Spleen (tissue), 11 donors: ENCODE data around the gene MOG. TPM values are rescaled to one million over a fixed set of nuclear protein-coding genes. Genes with fewer than 3 reads are reported as not detected.

Experiments
- DNase-seq: peaks from one replicate; pipeline ENCODE4 v3.0.0-alpha.2; 2020
- H3K27ac ChIP-seq, 8 donors: fragments of 200-600 bp; sonication (generic) in 7 of 8; 1 replicate in 4 of 8; 2 replicates in 4 of 8; pipeline versions ENCODE4 v1.5.0 to v1.8.0; 2016 to 2021; ENCODE audit warnings: inconsistent platforms in 4 of 8, mild to moderate bottlenecking in 4 of 8, moderate library complexity in 1 of 8
- H3K27me3 ChIP-seq, 7 donors: fragments of 200-600 bp; sonication (generic) in 6 of 7; replicated peaks in 1 of 7; 1 replicate in 4 of 7; 2 replicates in 3 of 7; pipeline versions ENCODE4 v1.5.0 to v1.8.0; 2016 to 2021; ENCODE audit warnings: inconsistent platforms in 3 of 7, mild to moderate bottlenecking in 1 of 7
- H3K36me3 ChIP-seq, 6 donors: fragments of 200-600 bp; sonication (generic) in 5 of 6; 1 replicate in 4 of 6; 2 replicates in 2 of 6; pipeline versions ENCODE4 v1.5.0 to v1.8.0; 2016 to 2021; ENCODE audit warnings: inconsistent platforms in 2 of 6
- H3K4me1 ChIP-seq, 6 donors: fragments of 200-600 bp; sonication (generic) in 5 of 6; 1 replicate in 3 of 6; 2 replicates in 3 of 6; pipeline versions ENCODE4 v1.5.0 to v1.8.0; 2016 to 2021; ENCODE audit warnings: inconsistent platforms in 3 of 6
- H3K4me3 ChIP-seq, 8 donors: fragments of 200-600 bp; sonication (generic) in 7 of 8; 1 replicate in 4 of 8; 2 replicates in 4 of 8; pipeline versions ENCODE4 v1.5.0 to v1.8.0; 2016 to 2021; ENCODE audit warnings: inconsistent platforms in 4 of 8, mild to moderate bottlenecking in 4 of 8, moderate library complexity in 2 of 8
- H3K9me3 ChIP-seq, 8 donors: fragments of 200-600 bp; sonication (generic) in 7 of 8; 1 replicate in 4 of 8; 2 replicates in 4 of 8; pipeline versions ENCODE4 v1.5.0 to v1.8.0; 2016 to 2021; ENCODE audit warnings: inconsistent platforms in 4 of 8
- POLR2A ChIP-seq, 3 donors: fragments of 450-650 bp; IDR thresholded peaks; one replicate each; pipeline ENCODE4 v1.5.1; 2017; ENCODE audit warnings: antibody characterized with exemption in 3 of 3, mild to moderate bottlenecking in 1 of 3
- POLR2AphosphoS5 ChIP-seq, 3 donors: sonication (generic); formaldehyde crosslinking; IDR thresholded peaks; one replicate each; pipeline ENCODE4 v1.5.1; 2017; ENCODE audit warnings: antibody characterized with exemption in 3 of 3
- WGBS, 5 donors: extraction: QIAGEN DNeasy Blood & Tissue Kit in 3 of 5; methylation state at CpG; one replicate each; pipeline versions ENCODE4 v1.1.5 to v1.1.7; 2013 to 2018; 5-methylcytosine and 5-hydroxymethylcytosine counted together
- intact Hi-C: fragments of 100-400 bp; cut with DNase I; formaldehyde crosslinking; loops from one replicate; pipeline ENCODE4 v1.15.0; 2023; ENCODE audit warnings: low total_unique reads
- polyA plus RNA-seq, 3 donors: library from polyadenylated mRNA; stranded (reverse); fragments of 200-250 nt; gene quantifications; one replicate each; pipeline ENCODE4 v1.2.1, GENCODE V29; 2013
- total RNA-seq, 7 donors: library from RNA; depleted of rRNA in 3 of 7; stranded (reverse); fragments of >200 nt in 3 of 7; fragmentation: NEBNext Ultra II Directional in 4 of 7; extraction: Animal tissue kit (Norgen Biotek cat#: 25700) in 4 of 7; gene quantifications; one replicate each; pipeline versions ENCODE4 v1.1.0 to v1.2.1, GENCODE V29; 2016 to 2021
- TF ChIP-seq, protein P1 (sequence below), 11 experiments: fragments of 200-600 bp in 7 of 11; fragments of 450-650 bp in 4 of 11; sonication (generic) in 4 of 11; IDR thresholded peaks in 8 of 11; conservative IDR thresholded peaks in 3 of 11; 1 replicate in 7 of 11; 2 replicates in 4 of 11; pipeline versions ENCODE4 v1.4.0 to v1.8.0; 2016 to 2021; ENCODE audit warnings: antibody characterized with exemption in 11 of 11, inconsistent platforms in 4 of 11, mild to moderate bottlenecking in 1 of 11
- donor health status: healthy with polysubstance abuse.
- donor health status: DM: no; HTN: no; CAD: no; lungs with moderate emphysema.
- donor health status: DM: no; HTN: no; CAD: no.
- donor health status: Bipolar disorder and iron deficiency.
- donor health status: healthy.
- donor health status: DM: no; HTN: no; CAD: no.
- donor health status: DM: yes; HTN: yes; CAD: no.

Gene MOG
- total and polyA plus RNA-seq, 10 donors = not detected

GRCh38 chr6:29617782-29618554, 38.9 kb upstream of the MOG start:
- Histone ChIP-seq H3K36me3 (peaks cover 0 to 100% (median 45%) of the 10 kb centered on the region in 6 donors), H3K9me3 (no peaks in the 10 kb centered on the region), H3K4me1 (peaks cover 0 to 8% (median 0%) of the 10 kb centered on the region in 6 donors), H3K27me3 (no peaks in the 10 kb centered on the region), H3K27ac (no peak overlapping the region), H3K4me3 (no peak overlapping the region)
- DNase-seq = no peak
- TF ChIP-seq POLR2A (IDR thresholded peaks at IDR 0.05) (no peak), POLR2AphosphoS5 (IDR thresholded peaks at IDR 0.05) (no peak)
- TF ChIP-seq, protein P1, sequence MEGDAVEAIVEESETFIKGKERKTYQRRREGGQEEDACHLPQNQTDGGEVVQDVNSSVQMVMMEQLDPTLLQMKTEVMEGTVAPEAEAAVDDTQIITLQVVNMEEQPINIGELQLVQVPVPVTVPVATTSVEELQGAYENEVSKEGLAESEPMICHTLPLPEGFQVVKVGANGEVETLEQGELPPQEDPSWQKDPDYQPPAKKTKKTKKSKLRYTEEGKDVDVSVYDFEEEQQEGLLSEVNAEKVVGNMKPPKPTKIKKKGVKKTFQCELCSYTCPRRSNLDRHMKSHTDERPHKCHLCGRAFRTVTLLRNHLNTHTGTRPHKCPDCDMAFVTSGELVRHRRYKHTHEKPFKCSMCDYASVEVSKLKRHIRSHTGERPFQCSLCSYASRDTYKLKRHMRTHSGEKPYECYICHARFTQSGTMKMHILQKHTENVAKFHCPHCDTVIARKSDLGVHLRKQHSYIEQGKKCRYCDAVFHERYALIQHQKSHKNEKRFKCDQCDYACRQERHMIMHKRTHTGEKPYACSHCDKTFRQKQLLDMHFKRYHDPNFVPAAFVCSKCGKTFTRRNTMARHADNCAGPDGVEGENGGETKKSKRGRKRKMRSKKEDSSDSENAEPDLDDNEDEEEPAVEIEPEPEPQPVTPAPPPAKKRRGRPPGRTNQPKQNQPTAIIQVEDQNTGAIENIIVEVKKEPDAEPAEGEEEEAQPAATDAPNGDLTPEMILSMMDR (IDR thresholded peaks at IDR 0.05 in 8 of 11, conservative IDR thresholded peaks at IDR 0.05 in 3 of 11) = peak in 1 of 11 experiments; percentile 15
- intact Hi-C loops = no loop called here
- 90 to 95% (median 94%) methylated on average over 8 of the region's 8 CpGs for WGBS, 5 donors

DNA sequence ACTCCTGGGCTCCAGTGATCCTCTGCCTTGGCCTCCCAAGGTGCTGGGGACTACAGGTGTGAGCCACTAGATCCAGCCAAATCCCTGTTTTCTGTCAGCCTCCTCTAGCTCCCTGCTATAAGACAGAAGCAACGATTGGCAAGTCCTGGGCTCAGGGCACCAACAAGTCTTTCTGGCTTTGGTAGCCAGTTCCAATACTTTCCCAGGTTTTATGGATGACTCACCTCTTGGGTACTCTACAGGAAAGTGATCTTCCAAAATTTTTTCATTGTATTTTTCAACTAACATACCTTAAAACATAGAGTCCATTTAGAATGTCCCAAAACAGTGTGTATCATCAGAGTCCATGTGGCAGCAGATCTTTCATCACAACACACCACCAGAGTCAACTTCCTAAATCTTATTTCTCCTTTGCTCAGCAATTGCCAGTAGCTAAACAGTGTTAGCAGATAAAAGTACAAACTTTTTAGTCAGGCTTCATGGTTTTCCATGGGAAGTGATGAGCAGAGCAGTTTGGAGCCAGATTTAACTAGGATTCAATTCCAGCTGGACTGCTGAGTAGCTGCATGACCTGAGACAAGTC, 37.2 kb upstream of the MOG start:
- H3K27me3 ChIP-seq = no peaks in the 10 kb centered on the region
- H3K36me3 ChIP-seq = peaks cover 0 to 93% (median 31%) of the 10 kb centered on the region in 6 donors
- H3K4me3 ChIP-seq = no peak overlapping the region
- WGBS, 5 donors = 87 to 100% (median 90%) methylated on average over 1 of the region's 1 CpG
- no peak overlapping the region for H3K27ac ChIP-seq
- TF ChIP-seq POLR2A (IDR thresholded peaks at IDR 0.05) (no peak), POLR2AphosphoS5 (IDR thresholded peaks at IDR 0.05) (no peak)
- TF ChIP-seq, protein P1 (IDR thresholded peaks at IDR 0.05 in 8 of 11, conservative IDR thresholded peaks at IDR 0.05 in 3 of 11) = no peak
- intact Hi-C loops = no loop called here
- no peak for DNase-seq
- H3K4me1 ChIP-seq = peaks cover 0 to 12% (median 3%) of the 10 kb centered on the region in 6 donors
- no peaks in the 10 kb centered on the region for H3K9me3 ChIP-seq

GRCh38 chr6:29620630-29621029, 36.3 kb upstream of the MOG start:
- no peak for DNase-seq
- TF ChIP-seq, protein P1 (IDR thresholded peaks at IDR 0.05 in 8 of 11, conservative IDR thresholded peaks at IDR 0.05 in 3 of 11) = no peak
- TF ChIP-seq POLR2A (IDR thresholded peaks at IDR 0.05) (no peak), POLR2AphosphoS5 (IDR thresholded peaks at IDR 0.05) (no peak)
- Histone ChIP-seq H3K27me3 (no peaks in the 10 kb centered on the region), H3K36me3 (peaks cover 0 to 83% (median 31%) of the 10 kb centered on the region in 6 donors), H3K27ac (no peak overlapping the region), H3K9me3 (no peaks in the 10 kb centered on the region), H3K4me1 (peaks cover 0 to 22% (median 7%) of the 10 kb centered on the region in 6 donors), H3K4me3 (no peak overlapping the region)
- intact Hi-C loops = no loop called here
- WGBS, 5 donors = 78 to 87% (median 81%) methylated on average over 4 of the region's 4 CpGs

GRCh38 chr6:29624520-29624961, 32.4 kb upstream of the MOG start:
- no peak for DNase-seq
- WGBS, 5 donors = 66 to 89% (median 75%) methylated on average over 3 of the region's 3 CpGs
- Histone ChIP-seq H3K4me3 (no peak overlapping the region), H3K27ac (peak overlapping the region in 4 of 8 donors; percentile 7 to 84 (median 60)), H3K36me3 (peaks cover 0 to 45% (median 23%) of the 10 kb centered on the region in 6 donors), H3K4me1 (peaks cover 9 to 55% (median 33%) of the 10 kb centered on the region in 6 donors), H3K9me3 (no peaks in the 10 kb centered on the region), H3K27me3 (peaks cover 0 to 17% (median 0%) of the 10 kb centered on the region in 7 donors)
- intact Hi-C loops = no loop called here
- TF ChIP-seq, protein P1 (IDR thresholded peaks at IDR 0.05 in 8 of 11, conservative IDR thresholded peaks at IDR 0.05 in 3 of 11) = no peak
- TF ChIP-seq POLR2AphosphoS5 (IDR thresholded peaks at IDR 0.05) (no peak), POLR2A (IDR thresholded peaks at IDR 0.05) (no peak)
